H9 (cell line): Measurements from ENCODE around the gene CAMTA1. TPM values are rescaled to one million over a fixed set of nuclear protein-coding genes. Genes with fewer than 3 reads are reported as not detected.

ENCODE experiments used
- DNase-seq: peaks from one replicate; pipeline ENCODE4 v3.0.0-alpha.2; 2017
- H2AFZ ChIP-seq: one replicate; pipeline ENCODE4 v1.6.1; 2013; ENCODE audit warnings: mild to moderate bottlenecking, low read length, control low read depth, moderate library complexity
- H2AK5ac ChIP-seq: 2 replicates; pipeline ENCODE4 v1.6.1; 2013; ENCODE audit warnings: low read length, control low read depth, mixed read lengths; ENCODE audit not compliant: insufficient read length
- H2BK120ac ChIP-seq: one replicate; pipeline ENCODE4 v1.6.1; 2013; ENCODE audit warnings: low read depth, mild to moderate bottlenecking, low read length, control low read depth, inconsistent platforms; ENCODE audit not compliant: poor library complexity, severe bottlenecking
- H2BK12ac ChIP-seq: 2 replicates; pipeline ENCODE4 v1.6.1; 2013; ENCODE audit warnings: low read length, control low read depth, mixed read lengths, low read depth; ENCODE audit not compliant: insufficient read length
- H2BK15ac ChIP-seq: 2 replicates; pipeline ENCODE4 v1.6.1; 2013; ENCODE audit warnings: low read depth, low read length, control low read depth
- H2BK20ac ChIP-seq: one replicate; pipeline ENCODE4 v1.6.1; 2013; ENCODE audit warnings: low read depth, mild to moderate bottlenecking, low read length, control low read depth, inconsistent platforms; ENCODE audit not compliant: poor library complexity, severe bottlenecking
- H2BK5ac ChIP-seq: 2 replicates; pipeline ENCODE4 v1.6.1; 2013; ENCODE audit warnings: low read length, control low read depth, mixed read lengths; ENCODE audit not compliant: insufficient read length
- H3K14ac ChIP-seq: 2 replicates; pipeline ENCODE4 v1.6.1; 2013; ENCODE audit warnings: low read length, control low read depth; ENCODE audit not compliant: insufficient read depth
- H3K18ac ChIP-seq: 2 replicates; pipeline ENCODE4 v1.6.1; 2013; ENCODE audit warnings: low read depth, mild to moderate bottlenecking, mixed read lengths, low read length, control low read depth; ENCODE audit not compliant: insufficient read length
- H3K23ac ChIP-seq: 2 replicates; pipeline ENCODE4 v1.6.1; 2013; ENCODE audit warnings: low read length, control low read depth, mixed read lengths, low read depth; ENCODE audit not compliant: insufficient read length
- H3K23me2 ChIP-seq: 2 replicates; pipeline ENCODE4 v1.6.1; 2013; ENCODE audit warnings: low read depth, mild to moderate bottlenecking, mixed read lengths, low read length, control low read depth; ENCODE audit not compliant: insufficient read length, poor library complexity, severe bottlenecking
- H3K27ac ChIP-seq: 2 replicates; pipeline ENCODE4 v1.5.1; 2013; ENCODE audit warnings: low read length, control low read depth, mixed read lengths, low read depth; ENCODE audit not compliant: insufficient read length
- H3K27me3 ChIP-seq: 2 replicates; pipeline ENCODE4 v1.6.1; 2013; ENCODE audit warnings: low read length, control low read depth, inconsistent platforms; ENCODE audit not compliant: insufficient read depth
- H3K4ac ChIP-seq: 2 replicates; pipeline ENCODE4 v1.6.1; 2013; ENCODE audit warnings: low read depth, mild to moderate bottlenecking, control low read depth, inconsistent platforms, low read length, moderate library complexity
- H3K4me1 ChIP-seq: 2 replicates; pipeline ENCODE4 v1.6.1; 2013; ENCODE audit warnings: low read length, control low read depth, inconsistent platforms; ENCODE audit not compliant: insufficient read depth
- H3K4me2 ChIP-seq: 2 replicates; pipeline ENCODE4 v1.6.1; 2013; ENCODE audit warnings: low read length, control low read depth, mixed read lengths; ENCODE audit not compliant: insufficient read length, insufficient read depth
- H3K56ac ChIP-seq: 2 replicates; pipeline ENCODE4 v1.6.1; 2013; ENCODE audit warnings: low read depth, mild to moderate bottlenecking, mixed read lengths, low read length, control low read depth; ENCODE audit not compliant: insufficient read length
- H3K79me1 ChIP-seq: 2 replicates; pipeline ENCODE4 v1.6.1; 2013; ENCODE audit warnings: low read depth, mild to moderate bottlenecking, moderate library complexity, low read length, control low read depth, inconsistent platforms; ENCODE audit not compliant: insufficient read depth, poor library complexity, severe bottlenecking
- H3K79me2 ChIP-seq: 2 replicates; pipeline ENCODE4 v1.6.1; 2013; ENCODE audit warnings: low read length, control low read depth, inconsistent platforms; ENCODE audit not compliant: insufficient read depth
- H3K9ac ChIP-seq: 2 replicates; pipeline ENCODE4 v1.6.1; 2013; ENCODE audit warnings: low read length, control low read depth, mixed read lengths; ENCODE audit not compliant: insufficient read length; ENCODE audit errors: extremely low read depth
- H3K9me3 ChIP-seq: one replicate; pipeline ENCODE4 v1.6.1; 2013; ENCODE audit warnings: low read depth, low read length, inconsistent platforms; ENCODE audit not compliant: control insufficient read depth
- H3T11ph ChIP-seq: one replicate; pipeline ENCODE4 v1.6.1; 2013; ENCODE audit warnings: mild to moderate bottlenecking, low read length, control low read depth, inconsistent platforms
- H4K20me1 ChIP-seq: one replicate; pipeline ENCODE4 v1.6.1; 2013; ENCODE audit not compliant: control insufficient read depth, insufficient read length, insufficient read depth
- H4K5ac ChIP-seq: 2 replicates; pipeline ENCODE4 v1.6.1; 2013; ENCODE audit warnings: low read depth, mild to moderate bottlenecking, mixed read lengths, low read length, control low read depth; ENCODE audit not compliant: insufficient read length
- H4K8ac ChIP-seq: replicated peaks from 2 replicates; pipeline ENCODE4 v1.6.1; 2013; ENCODE audit warnings: low read length, control low read depth, mixed read lengths, low read depth; ENCODE audit not compliant: insufficient read length
- H4K91ac ChIP-seq: 2 replicates; pipeline ENCODE4 v1.6.1; 2013; ENCODE audit warnings: low read depth, mild to moderate bottlenecking, moderate library complexity, mixed read lengths, low read length, control low read depth; ENCODE audit not compliant: insufficient read length
- H3K27ac Mint-ChIP-seq, 3 experiments: 2 replicates in 2 of 3; 3 replicates in 1 of 3; pipeline ENCODE4 v1.8.0; 2020 to 2021; ENCODE audit warnings: mixed read lengths in 3 of 3, mild to moderate bottlenecking in 1 of 3, moderate library complexity in 1 of 3
- H3K27me3 Mint-ChIP-seq: 2 replicates; pipeline ENCODE4 v1.8.0; 2021; ENCODE audit warnings: low read depth, mild to moderate bottlenecking, moderate library complexity, mixed read lengths
- H3K36me3 Mint-ChIP-seq, 3 experiments: 2 replicates in 2 of 3; 3 replicates in 1 of 3; pipeline ENCODE4 v1.8.0; 2020 to 2021; ENCODE audit warnings: low read depth in 3 of 3, mixed read lengths in 3 of 3; ENCODE audit not compliant: insufficient read depth in 1 of 3
- H3K4me1 Mint-ChIP-seq, 2 experiments: 2 replicates each; pipeline ENCODE4 v1.8.0; 2020; ENCODE audit warnings: mixed read lengths in 2 of 2
- H3K4me3 Mint-ChIP-seq, 2 experiments: 2 replicates in 1 of 2; 3 replicates in 1 of 2; pipeline ENCODE4 v1.8.0; 2020 to 2021; ENCODE audit warnings: mild to moderate bottlenecking in 2 of 2, mixed read lengths in 2 of 2, moderate library complexity in 1 of 2
- H3K9me3 Mint-ChIP-seq, 2 experiments: 2 replicates in 1 of 2; 3 replicates in 1 of 2; pipeline ENCODE4 v1.8.0; 2020; ENCODE audit warnings: mild to moderate bottlenecking in 2 of 2, mixed read lengths in 2 of 2, moderate library complexity in 1 of 2
- CTCF ChIP-seq: fragments of 200-600 bp; sonication (generic); conservative IDR thresholded peaks from 3 replicates; pipeline ENCODE4 v1.8.0; 2021; ENCODE audit warnings: antibody characterized with exemption, mild to moderate bottlenecking
- WGBS: extraction: QIAGEN DNeasy Blood & Tissue Kit; methylation state at CpG from one replicate; pipeline ENCODE4 v1.1.7; 2013; ENCODE audit warnings: missing lambda C conversion rate, low lambda C conversion rate, mixed read lengths; ENCODE audit not compliant: insufficient read length; ENCODE audit errors: extremely low coverage; 5-methylcytosine and 5-hydroxymethylcytosine counted together
- total RNA-seq: library from RNA; stranded (reverse); gene quantifications from 2 replicates; pipeline ENCODE4 v1.2.1, GENCODE V29; 2021

CAMTA1 gene
- total RNA-seq, 1 experiment from 2014 or later: 115 TPM

- Histone ChIP-seq H4K91ac (no peak overlapping the region), H2AK5ac (no peak overlapping the region), H4K5ac (no peak overlapping the region), H3K4me2 (no peak overlapping the region), H3K23ac (no peak overlapping the region), H3K23me2 (peaks cover 3% of the 10 kb centered on the region), H2BK120ac (no peak overlapping the region), H3K27me3 (no peaks in the 10 kb centered on the region), H4K20me1 (no peaks in the 10 kb centered on the region), H2BK20ac (no peak overlapping the region), H4K8ac (no peak overlapping the region), H3K79me2 (no peaks in the 10 kb centered on the region), H2BK5ac (no peak overlapping the region), H3K9me3 (no peaks in the 10 kb centered on the region), H3K9ac (no peak overlapping the region), H2BK15ac (no peak overlapping the region), H3K4ac (no peak overlapping the region), H3K79me1 (no peaks in the 10 kb centered on the region), H2BK12ac (no peak overlapping the region), H3K4me1 (no peaks in the 10 kb centered on the region), H3K56ac (no peak overlapping the region), H3K14ac (no peak overlapping the region), H2AFZ (no peak overlapping the region), H3K18ac (no peak overlapping the region), H3T11ph (no peak overlapping the region), H3K27ac (no peak overlapping the region)
- no CpG with 5 or more reads among the region's 1 CpG for WGBS
- H3K9me3 Mint-ChIP-seq: no peaks in the 10 kb centered on the region; a peak in 1 of 5 replicates
- no peak overlapping the region for H3K27ac Mint-ChIP-seq
- peaks cover 0 to 4% (median 0%) of the 10 kb centered on the region in 3 experiments; a peak in 2 of 7 replicates for H3K36me3 Mint-ChIP-seq
- no peaks in the 10 kb centered on the region for H3K27me3 Mint-ChIP-seq
- H3K4me3 Mint-ChIP-seq: no peak overlapping the region
- TF ChIP-seq CTCF: no peak
- H3K4me1 Mint-ChIP-seq: peaks cover 8 to 21% of the 10 kb centered on the region in 2 experiments
- DNase-seq: no peak
These were observed 869.5 kb downstream of the CAMTA1 start for GRCh38 chr1:7654725-7655124.
